CD4-positive, alpha-beta T cell treated with Interleukin-10 for 1 hour (primary cell): ENCODE results near the gene RNF166.
A peak's percentile ranks its signal among the peaks of the same experiment; 100 is the strongest.

Experiments used
- DNase-seq: peaks from one replicate; pipeline ENCODE4 v3.0.0-alpha.2; 2020

The RNF166 gene

DNA sequence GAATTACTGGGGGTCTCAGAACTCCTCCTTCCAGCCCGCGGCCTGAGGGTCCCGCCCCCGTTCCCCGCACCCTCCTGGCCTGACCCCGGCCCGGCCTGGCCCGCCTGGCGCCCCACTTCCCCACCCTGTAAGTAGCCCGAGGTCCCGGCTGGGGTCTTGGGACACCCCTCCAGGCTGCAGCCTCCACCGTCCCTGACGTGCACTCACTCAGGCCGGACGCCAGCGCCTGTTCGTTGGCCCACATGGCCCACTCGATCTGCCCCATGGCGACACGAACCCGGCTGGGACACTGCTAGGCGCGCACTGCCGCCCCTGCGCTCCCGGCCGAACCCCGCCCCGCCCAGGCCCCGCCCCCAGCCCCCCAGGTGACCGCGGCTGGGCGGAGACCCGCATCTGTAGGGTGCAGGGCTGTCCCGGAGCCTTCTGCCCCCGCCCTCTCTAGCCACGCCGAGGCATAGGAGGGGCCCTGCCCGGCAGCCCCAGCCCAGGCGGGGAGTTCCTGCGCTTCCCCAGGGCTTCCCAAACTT lies 55.4 kb downstream of the RNF166 start, which contains the start of gene CYBA:
TSS of gene CYBA (minus strand) at position 305 of the 527 bp plus-strand sequence. CDS start at position 265, 40 bp downstream.
- DNase-seq: peak; percentile 90

DNA sequence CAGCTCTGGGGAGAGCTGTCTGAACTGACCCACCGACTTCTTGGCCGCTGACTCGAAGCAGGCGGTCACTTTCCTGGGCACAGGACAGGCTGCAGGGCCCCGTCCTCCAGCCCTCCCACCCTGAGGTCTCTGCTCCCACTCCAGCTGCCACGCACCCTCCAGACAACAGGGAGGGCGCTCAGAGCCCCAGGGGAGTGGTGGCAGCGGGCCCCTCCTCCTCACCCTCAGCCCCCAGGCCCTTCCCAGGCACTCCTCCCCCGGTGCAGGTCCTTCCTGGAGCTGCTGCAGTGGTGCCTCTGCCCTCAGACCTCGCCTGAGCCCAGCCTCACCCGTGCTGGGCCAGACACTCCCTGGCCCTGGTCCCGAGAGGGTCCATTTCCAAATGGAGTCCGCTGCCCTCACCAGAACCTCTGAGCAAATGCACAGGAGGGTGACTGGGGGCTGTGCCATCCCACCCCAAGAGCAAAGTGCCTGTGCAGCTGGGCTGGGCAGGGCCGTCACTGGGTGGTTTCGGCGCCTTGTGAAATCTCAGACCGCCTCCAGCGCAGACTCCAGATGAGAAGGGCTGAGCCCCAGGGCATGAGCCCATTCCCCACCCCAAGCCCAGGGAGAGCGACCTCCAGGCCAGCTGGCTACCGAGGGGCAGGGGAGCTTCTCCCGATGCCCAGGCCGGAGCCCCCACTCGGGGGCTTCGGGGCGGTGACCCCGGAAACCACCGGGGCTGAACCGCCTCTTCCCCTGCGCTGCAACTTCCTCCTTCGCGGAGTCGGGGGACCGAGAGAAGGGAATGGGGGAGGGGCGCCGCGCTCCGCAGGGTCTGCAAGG lies 56.1 kb downstream of the RNF166 start:
- DNase-seq: peak; percentile 38

DNA sequence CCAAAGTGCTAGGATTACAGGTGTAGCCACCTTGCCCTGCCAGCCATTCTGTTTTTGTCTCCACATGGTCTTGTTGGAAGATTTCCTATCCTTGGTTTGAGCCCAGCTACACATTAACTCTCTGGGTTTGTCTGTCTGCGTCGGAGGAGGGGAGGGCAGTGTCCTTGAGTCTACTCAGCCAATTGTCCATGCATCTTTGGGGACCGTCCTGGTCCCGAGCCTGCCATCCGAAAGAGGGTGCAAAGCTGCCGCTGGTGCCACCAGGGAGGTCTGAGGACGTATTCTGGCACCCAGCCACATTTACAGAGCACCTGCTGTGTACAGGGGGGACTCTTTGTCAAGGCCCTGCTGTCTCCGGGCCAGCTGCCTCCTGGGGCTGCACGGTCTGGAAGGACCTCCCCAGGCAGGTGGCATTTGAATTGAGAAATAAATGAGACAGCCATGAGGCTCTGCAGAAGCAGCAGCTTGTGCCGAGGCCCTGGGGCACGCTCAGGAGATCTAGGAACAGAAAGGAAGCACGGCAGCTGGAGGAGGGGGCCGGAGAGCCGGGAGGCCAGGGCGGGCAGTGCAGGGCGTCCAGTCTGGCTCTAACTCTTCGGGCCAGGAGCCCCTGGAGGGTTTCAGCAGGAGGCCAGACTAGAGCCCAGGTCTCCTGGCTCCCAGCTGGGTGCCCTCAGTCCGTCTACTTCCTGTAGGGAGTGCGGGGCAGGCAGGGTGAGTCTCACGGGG lies 56.8 kb downstream of the RNF166 start:
- DNase-seq: no peak

DNA sequence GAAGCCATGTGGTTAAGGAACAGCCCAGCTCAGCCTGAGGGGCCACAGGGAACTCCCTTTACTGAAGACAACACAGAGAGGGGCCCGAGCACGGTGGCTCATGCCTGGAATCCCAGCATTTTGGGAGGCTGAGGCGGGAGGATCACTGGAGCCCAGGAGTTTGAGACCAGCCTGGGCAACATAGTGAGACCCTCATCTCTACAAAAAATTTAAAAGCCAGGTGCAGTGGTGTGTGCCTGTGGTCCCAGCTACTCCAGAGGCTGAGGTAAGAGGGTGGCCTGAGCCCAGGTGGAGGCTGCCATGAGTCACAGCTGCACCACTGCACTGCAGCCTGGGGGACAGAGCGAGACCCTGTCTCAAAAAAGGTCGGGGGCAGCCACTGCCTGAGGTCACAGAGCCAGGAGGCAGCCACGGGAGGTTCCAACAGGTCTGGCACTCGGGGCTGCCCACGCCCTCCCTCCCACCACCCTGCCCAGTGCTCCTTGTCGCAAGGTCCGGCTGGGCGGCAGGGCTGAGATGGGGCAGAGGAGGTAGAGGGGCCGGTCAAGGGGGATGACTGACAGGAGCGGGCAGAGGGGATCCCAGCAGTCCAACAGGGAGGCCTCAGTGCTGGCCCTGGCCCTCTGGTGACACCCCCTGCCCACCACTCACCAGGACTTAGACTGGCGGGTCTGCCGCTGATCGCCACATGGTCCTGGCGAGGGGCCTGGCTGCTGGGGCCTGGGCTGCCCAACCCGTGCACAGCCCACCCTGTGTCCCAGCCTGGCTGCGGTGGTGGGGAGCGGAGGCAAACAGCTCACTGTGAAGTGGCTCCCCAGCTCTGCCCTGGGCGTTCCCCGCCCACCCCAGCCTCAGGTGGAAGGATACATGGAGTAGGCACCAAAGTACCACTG lies 58.8 kb downstream of the RNF166 start:
- DNase-seq: no peak
